GM12892 (cell line): ENCODE measurements around the gene GBP6.
"Not testable (repeated sequence)": the region's sequence is repeated elsewhere in the genome, so short reads cannot be mapped to it uniquely, and the experiment has no call there.

Experiments used
- DNase-seq: peaks from one replicate; pipeline ENCODE4 v3.0.0; 2011; ENCODE audit not compliant: insufficient read length
- FAIRE-seq: peaks from 2 replicates; lab custom pipeline; 2011; peaks lifted over from hg19 to GRCh38; lab: Jason Lieb, UNC
- POLR2A ChIP-seq: IDR thresholded peaks from 2 replicates; pipeline ENCODE4 v1.6.1; 2011; ENCODE audit warnings: low read depth, low read length, control low read depth
- POLR2AphosphoS5 ChIP-seq: IDR thresholded peaks from 2 replicates; pipeline ENCODE4 v1.6.1; 2011; ENCODE audit warnings: low read depth, low read length, control low read depth
- TAF1 ChIP-seq: IDR thresholded peaks from 2 replicates; pipeline ENCODE4 v1.6.1; 2011; ENCODE audit warnings: low read depth, mild to moderate bottlenecking, control low read depth, low read length, borderline replicate concordance

Gene GBP6

GRCh38 chr1:89354205-89354604 is 9.7 kb upstream of the GBP6 start:
- no peak for TF ChIP-seq POLR2AphosphoS5
- no peak for TF ChIP-seq TAF1
- TF ChIP-seq POLR2A: no peak
- DNase-seq: no peak
- no peak for FAIRE-seq

- no peak for TF ChIP-seq TAF1
- no peak for TF ChIP-seq POLR2A
- no peak for TF ChIP-seq POLR2AphosphoS5
- DNase-seq (no peak), FAIRE-seq (no peak)
Measured at GRCh38 chr1:89355056-89355455, 8.8 kb upstream of the GBP6 start.

GRCh38 chr1:89356658-89357400 is 7.0 kb upstream of the GBP6 start:
- TF ChIP-seq POLR2A (no peak), TAF1 (no peak), POLR2AphosphoS5 (no peak)
- FAIRE-seq: no peak
- DNase-seq: no peak

GRCh38 chr1:89358287-89358893 is 5.5 kb upstream of the GBP6 start:
- FAIRE-seq (peak; percentile 44), DNase-seq (no peak)
- TF ChIP-seq TAF1 (no peak), POLR2AphosphoS5 (no peak), POLR2A (no peak)

GRCh38 chr1:89360716-89361115 is 3.1 kb upstream of the GBP6 start:
- no peak for TF ChIP-seq POLR2A
- no peak for TF ChIP-seq TAF1
- no peak for TF ChIP-seq POLR2AphosphoS5
- FAIRE-seq: no peak
- DNase-seq: no peak

- DNase-seq (no peak), FAIRE-seq (no peak)
- TF ChIP-seq TAF1 (no peak), POLR2A (no peak), POLR2AphosphoS5 (no peak)
Measured at GRCh38 chr1:89361681-89362080, 2.2 kb upstream of the GBP6 start.

GRCh38 chr1:89363196-89363595 is 663 bp upstream of the GBP6 start:
- TF ChIP-seq POLR2A: no peak
- no peak for TF ChIP-seq TAF1
- TF ChIP-seq POLR2AphosphoS5: no peak
- FAIRE-seq (peak; percentile 83), DNase-seq (no peak)

GRCh38 chr1:89364954-89365550 is 1.2 kb downstream of the GBP6 start:
- DNase-seq (no peak), FAIRE-seq (no peak)
- TF ChIP-seq POLR2AphosphoS5: no peak
- no peak for TF ChIP-seq POLR2A
- no peak for TF ChIP-seq TAF1

- TF ChIP-seq TAF1: no peak
- TF ChIP-seq POLR2AphosphoS5: no peak
- no peak for TF ChIP-seq POLR2A
- DNase-seq (no peak), FAIRE-seq (no peak)
Measured at GRCh38 chr1:89367221-89367620, 3.4 kb downstream of the GBP6 start.

GRCh38 chr1:89369331-89369730 is 5.5 kb downstream of the GBP6 start:
- no peak for TF ChIP-seq TAF1
- TF ChIP-seq POLR2AphosphoS5: no peak
- no peak for TF ChIP-seq POLR2A
- FAIRE-seq (no peak), DNase-seq (no peak)

GRCh38 chr1:89373810-89374209 is 10.0 kb downstream of the GBP6 start:
- DNase-seq, FAIRE-seq: not testable (repeated sequence)

- no peak for TF ChIP-seq POLR2AphosphoS5
- TF ChIP-seq POLR2A: no peak
- TF ChIP-seq TAF1: no peak
- FAIRE-seq (no peak), DNase-seq (no peak)
Measured at GRCh38 chr1:89378001-89378400, 14.1 kb downstream of the GBP6 start.
